Astrocyte (in vitro differentiated cells and primary cell): ENCODE data around the gene ZBTB2. TPM values are rescaled to one million over a fixed set of nuclear protein-coding genes. Genes with fewer than 3 reads are reported as not detected.
A peak's percentile ranks its signal among the peaks of the same experiment; 100 is the strongest.

ENCODE experiments used
- DNase-seq: peaks from one replicate; pipeline ENCODE4 v3.0.0-alpha.2; 2010; ENCODE audit warnings: low read depth
- FAIRE-seq: peaks from 2 replicates; lab custom pipeline; 2011; peaks lifted over from hg19 to GRCh38; lab: Jason Lieb, UNC
- H2AFZ ChIP-seq: 2 replicates; pipeline ENCODE4 v1.6.0; 2012; ENCODE audit warnings: low read depth, low read length, inconsistent platforms
- H3K27ac ChIP-seq: 2 replicates; pipeline ENCODE4 v1.5.1; 2011; ENCODE audit warnings: low read depth, low read length, inconsistent platforms
- H3K27me3 ChIP-seq: 2 replicates; pipeline ENCODE4 v1.6.0; 2011; ENCODE audit warnings: low read length, inconsistent platforms; ENCODE audit not compliant: insufficient read depth
- H3K36me3 ChIP-seq: 2 replicates; pipeline ENCODE4 v1.5.1; 2011; ENCODE audit warnings: low read length, inconsistent platforms; ENCODE audit not compliant: insufficient read depth
- H3K4me1 ChIP-seq: 2 replicates; pipeline ENCODE4 v1.5.1; 2011; ENCODE audit warnings: low read length, inconsistent platforms; ENCODE audit not compliant: insufficient read depth
- H3K4me2 ChIP-seq: 2 replicates; pipeline ENCODE4 v1.6.0; 2012; ENCODE audit warnings: low read length, inconsistent platforms
- H3K4me3 ChIP-seq: 2 replicates; pipeline ENCODE4 v1.5.1; 2011; ENCODE audit warnings: low read depth, mild to moderate bottlenecking, low read length, inconsistent platforms; ENCODE audit not compliant: insufficient read depth
- H3K79me2 ChIP-seq: 2 replicates; pipeline ENCODE4 v1.6.0; 2012; ENCODE audit warnings: mild to moderate bottlenecking, low read length, inconsistent platforms; ENCODE audit not compliant: insufficient read depth
- H3K9ac ChIP-seq: 2 replicates; pipeline ENCODE4 v1.6.0; 2012; ENCODE audit warnings: mild to moderate bottlenecking, low read length, inconsistent platforms
- H3K9me3 ChIP-seq: 2 replicates; pipeline ENCODE4 v1.5.1; 2012; ENCODE audit warnings: low read depth, mild to moderate bottlenecking, low read length, inconsistent platforms; ENCODE audit not compliant: insufficient read depth
- H4K20me1 ChIP-seq: 2 replicates; pipeline ENCODE4 v1.6.0; 2012; ENCODE audit warnings: low read length, inconsistent platforms; ENCODE audit not compliant: insufficient read depth
- H3K27ac Mint-ChIP-seq: one replicate; pipeline ENCODE4 v1.8.0; 2021; ENCODE audit warnings: mild to moderate bottlenecking, mixed read lengths; ENCODE audit not compliant: unreplicated experiment
- H3K27me3 Mint-ChIP-seq: one replicate; pipeline ENCODE4 v1.8.0; 2021; ENCODE audit warnings: low read depth, mixed read lengths; ENCODE audit not compliant: unreplicated experiment
- H3K36me3 Mint-ChIP-seq: one replicate; pipeline ENCODE4 v1.8.0; 2021; ENCODE audit warnings: low read depth, mixed read lengths; ENCODE audit not compliant: unreplicated experiment
- H3K4me1 Mint-ChIP-seq: one replicate; pipeline ENCODE4 v1.8.0; 2021; ENCODE audit warnings: low read depth, mixed read lengths; ENCODE audit not compliant: unreplicated experiment
- H3K4me3 Mint-ChIP-seq: one replicate; pipeline ENCODE4 v1.8.0; 2021; ENCODE audit warnings: mild to moderate bottlenecking, moderate library complexity, mixed read lengths; ENCODE audit not compliant: unreplicated experiment
- H3K9me3 Mint-ChIP-seq: one replicate; pipeline ENCODE4 v1.8.0; 2021; ENCODE audit warnings: mild to moderate bottlenecking, mixed read lengths; ENCODE audit not compliant: unreplicated experiment
- EZH2 ChIP-seq: IDR thresholded peaks from 2 replicates; pipeline ENCODE4 v1.6.1; 2012; ENCODE audit warnings: mild to moderate bottlenecking, low read length, inconsistent platforms; ENCODE audit not compliant: insufficient read depth
- total RNA-seq: library from RNA; stranded (reverse); gene quantifications from 2 replicates; pipeline ENCODE4 v1.2.1, GENCODE V29; 2021
- TF ChIP-seq, protein P1 (sequence below): IDR thresholded peaks from 2 replicates; pipeline ENCODE4 v1.5.1; 2011; ENCODE audit warnings: low read depth, mild to moderate bottlenecking, inconsistent platforms, low read length, moderate library complexity; ENCODE audit not compliant: insufficient read depth

The ZBTB2 gene
- total RNA-seq, 1 donor from 2014 or later: 20.8 TPM

DNA sequence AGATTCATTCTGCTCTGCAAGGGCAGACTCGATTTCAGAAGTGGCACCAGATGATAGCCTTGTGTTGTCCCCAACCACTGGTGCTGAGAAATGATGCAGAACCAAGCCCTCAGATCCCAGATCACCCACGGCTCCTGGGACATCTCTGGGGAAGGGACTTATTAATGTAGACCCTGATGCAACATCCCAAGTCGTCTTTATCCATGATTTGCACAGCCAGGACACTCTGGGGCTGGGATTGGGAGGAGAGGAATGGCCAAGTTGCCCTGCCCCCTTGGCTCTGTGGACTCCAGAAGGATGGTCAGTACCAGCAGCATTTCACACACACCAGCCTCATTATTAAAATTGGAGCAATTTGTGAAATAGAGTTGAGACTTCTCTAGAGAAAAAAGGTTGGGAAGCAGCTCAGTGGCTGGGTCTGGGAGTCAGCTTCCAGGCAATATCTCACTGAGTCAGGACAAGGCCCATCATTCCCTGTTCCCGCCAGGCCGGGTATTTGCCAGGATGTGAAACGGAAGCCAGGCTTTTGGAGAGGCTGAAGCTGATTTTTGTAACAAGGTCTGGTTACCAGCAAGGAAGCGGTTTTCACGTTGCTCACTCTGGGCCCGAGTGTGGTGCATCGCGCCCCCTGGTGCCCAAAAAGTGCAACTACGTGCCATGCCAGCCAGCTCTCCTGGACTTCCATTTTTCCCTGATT is 67.4 kb downstream of the ZBTB2 start:
- no peak overlapping the region for H3K4me3 ChIP-seq
- no peaks in the 10 kb centered on the region for H3K27me3 ChIP-seq
- Mint-ChIP-seq H3K9me3 (no peaks in the 10 kb centered on the region), H3K4me3 (no peak overlapping the region), H3K27ac (no peak overlapping the region), H3K36me3 (peaks cover 6% of the 10 kb centered on the region), H3K27me3 (no peaks in the 10 kb centered on the region), H3K4me1 (peaks cover 12% of the 10 kb centered on the region)
- no peaks in the 10 kb centered on the region for H4K20me1 ChIP-seq
- H3K27ac ChIP-seq: peak overlapping the region; percentile 77
- no peak overlapping the region for H2AFZ ChIP-seq
- H3K9me3 ChIP-seq: no peaks in the 10 kb centered on the region
- H3K36me3 ChIP-seq: no peaks in the 10 kb centered on the region
- peak overlapping the region; percentile 91 for H3K9ac ChIP-seq
- peak overlapping the region; percentile 94 for H3K4me2 ChIP-seq
- peaks cover 92% of the 10 kb centered on the region for H3K79me2 ChIP-seq
- FAIRE-seq (peak; percentile 5), DNase-seq (peak; percentile 85)
- TF ChIP-seq, protein P1, sequence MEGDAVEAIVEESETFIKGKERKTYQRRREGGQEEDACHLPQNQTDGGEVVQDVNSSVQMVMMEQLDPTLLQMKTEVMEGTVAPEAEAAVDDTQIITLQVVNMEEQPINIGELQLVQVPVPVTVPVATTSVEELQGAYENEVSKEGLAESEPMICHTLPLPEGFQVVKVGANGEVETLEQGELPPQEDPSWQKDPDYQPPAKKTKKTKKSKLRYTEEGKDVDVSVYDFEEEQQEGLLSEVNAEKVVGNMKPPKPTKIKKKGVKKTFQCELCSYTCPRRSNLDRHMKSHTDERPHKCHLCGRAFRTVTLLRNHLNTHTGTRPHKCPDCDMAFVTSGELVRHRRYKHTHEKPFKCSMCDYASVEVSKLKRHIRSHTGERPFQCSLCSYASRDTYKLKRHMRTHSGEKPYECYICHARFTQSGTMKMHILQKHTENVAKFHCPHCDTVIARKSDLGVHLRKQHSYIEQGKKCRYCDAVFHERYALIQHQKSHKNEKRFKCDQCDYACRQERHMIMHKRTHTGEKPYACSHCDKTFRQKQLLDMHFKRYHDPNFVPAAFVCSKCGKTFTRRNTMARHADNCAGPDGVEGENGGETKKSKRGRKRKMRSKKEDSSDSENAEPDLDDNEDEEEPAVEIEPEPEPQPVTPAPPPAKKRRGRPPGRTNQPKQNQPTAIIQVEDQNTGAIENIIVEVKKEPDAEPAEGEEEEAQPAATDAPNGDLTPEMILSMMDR: peak; percentile 96
- no peak for TF ChIP-seq EZH2
- peaks cover 21% of the 10 kb centered on the region for H3K4me1 ChIP-seq

DNA sequence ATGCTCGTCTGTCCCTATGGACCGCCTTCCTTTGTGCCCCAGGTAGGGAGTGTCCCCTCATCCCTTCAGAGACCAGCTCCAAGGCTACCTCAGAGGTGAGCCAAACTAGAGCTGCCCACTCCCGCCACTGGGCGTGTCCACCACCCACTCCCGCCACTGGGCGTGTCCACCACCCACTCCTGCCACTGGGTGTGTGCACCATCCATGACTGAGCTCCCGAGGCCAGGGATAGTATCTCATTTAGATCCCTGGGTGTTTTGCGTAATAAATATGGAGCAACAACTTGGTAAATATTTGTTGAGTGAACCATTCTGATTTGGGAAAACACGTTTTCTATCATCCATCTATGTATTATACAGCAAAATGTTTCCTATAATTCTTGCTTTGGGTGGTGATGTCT is 68.8 kb downstream of the ZBTB2 start:
- Histone ChIP-seq H2AFZ (no peak overlapping the region), H3K4me3 (no peak overlapping the region), H3K4me1 (peaks cover 27% of the 10 kb centered on the region), H3K4me2 (no peak overlapping the region), H3K27me3 (no peaks in the 10 kb centered on the region), H3K27ac (no peak overlapping the region), H4K20me1 (peaks cover 8% of the 10 kb centered on the region), H3K9ac (no peak overlapping the region), H3K79me2 (peaks cover 94% of the 10 kb centered on the region), H3K9me3 (no peaks in the 10 kb centered on the region), H3K36me3 (no peaks in the 10 kb centered on the region)
- H3K4me1 Mint-ChIP-seq: peaks cover 14% of the 10 kb centered on the region
- no peak overlapping the region for H3K27ac Mint-ChIP-seq
- DNase-seq (no peak), FAIRE-seq (no peak)
- no peak overlapping the region for H3K4me3 Mint-ChIP-seq
- no peaks in the 10 kb centered on the region for H3K27me3 Mint-ChIP-seq
- TF ChIP-seq, protein P1: no peak
- no peak for TF ChIP-seq EZH2
- H3K9me3 Mint-ChIP-seq: no peaks in the 10 kb centered on the region
- H3K36me3 Mint-ChIP-seq: peaks cover 8% of the 10 kb centered on the region

DNA sequence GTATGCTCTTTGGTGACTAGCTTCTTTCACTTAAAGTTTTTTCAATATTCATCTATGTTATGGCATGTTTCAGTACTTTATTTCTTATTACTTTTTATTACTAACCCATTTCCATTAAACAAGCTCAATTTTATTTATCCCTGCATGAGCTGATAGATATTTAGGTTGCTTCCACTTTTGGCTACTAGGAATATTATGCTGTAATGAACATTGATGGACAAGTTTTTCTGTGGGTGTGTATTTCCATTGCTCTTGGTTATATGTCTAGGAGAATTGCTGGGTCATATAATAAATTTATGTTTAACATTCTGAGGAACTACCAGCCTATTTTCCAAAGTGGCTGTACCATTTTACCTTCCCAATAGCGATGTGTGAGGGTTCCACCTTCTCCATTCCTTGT is 69.9 kb downstream of the ZBTB2 start:
- no peak for TF ChIP-seq EZH2
- TF ChIP-seq, protein P1: no peak
- no peak for FAIRE-seq

More for the DNA sequence above, 69.9 kb downstream of the ZBTB2 start:
- no peak overlapping the region for H3K9ac ChIP-seq
- peaks cover 34% of the 10 kb centered on the region for H3K4me1 ChIP-seq
- peaks cover 10% of the 10 kb centered on the region for H4K20me1 ChIP-seq
- H3K9me3 ChIP-seq: no peaks in the 10 kb centered on the region
- Mint-ChIP-seq H3K27ac (no peak overlapping the region), H3K4me1 (peaks cover 21% of the 10 kb centered on the region), H3K9me3 (no peaks in the 10 kb centered on the region), H3K27me3 (no peaks in the 10 kb centered on the region), H3K4me3 (no peak overlapping the region), H3K36me3 (peaks cover 8% of the 10 kb centered on the region)
- no peak for DNase-seq
- no peaks in the 10 kb centered on the region for H3K27me3 ChIP-seq
- H3K4me2 ChIP-seq: no peak overlapping the region
- H3K36me3 ChIP-seq: no peaks in the 10 kb centered on the region
- H3K27ac ChIP-seq: no peak overlapping the region
- H3K79me2 ChIP-seq: peaks cover 87% of the 10 kb centered on the region
- no peak overlapping the region for H2AFZ ChIP-seq
- no peak overlapping the region for H3K4me3 ChIP-seq
